Mesodermal cell (in vitro differentiated cells): ENCODE data around the gene RYR2.

ENCODE experiments used
- H3K27ac ChIP-seq: 2 replicates; pipeline ENCODE4 v1.7.0; 2013; ENCODE audit warnings: mild to moderate bottlenecking, low read depth, low read length, moderate library complexity; ENCODE audit not compliant: severe bottlenecking
- H3K36me3 ChIP-seq: 2 replicates; pipeline ENCODE4 v1.7.1; 2013; ENCODE audit warnings: mild to moderate bottlenecking, low read length, moderate library complexity; ENCODE audit not compliant: control insufficient read depth, insufficient read depth
- H3K4me1 ChIP-seq: one replicate; pipeline ENCODE4 v1.7.1; 2013; ENCODE audit warnings: mild to moderate bottlenecking, low read length; ENCODE audit not compliant: insufficient read depth, control insufficient read depth, poor library complexity, severe bottlenecking
- H3K4me3 ChIP-seq: 2 replicates; pipeline ENCODE4 v1.7.0; 2013; ENCODE audit warnings: low read length, control low read depth, mild to moderate bottlenecking; ENCODE audit not compliant: insufficient read depth, poor library complexity, severe bottlenecking; ENCODE audit errors: extremely low read depth
- H3K9me3 ChIP-seq: 2 replicates; pipeline ENCODE4 v1.7.1; 2013; ENCODE audit warnings: mild to moderate bottlenecking, low read length, moderate library complexity; ENCODE audit not compliant: control insufficient read depth
- WGBS, 2 experiments: methylation state at CpG; one replicate each; pipeline ENCODE4 v1.1.5; 2013; ENCODE audit warnings: missing lambda C conversion rate in 2 of 2; ENCODE audit not compliant: insufficient coverage in 2 of 2; 5-methylcytosine and 5-hydroxymethylcytosine counted together

Gene RYR2

DNA sequence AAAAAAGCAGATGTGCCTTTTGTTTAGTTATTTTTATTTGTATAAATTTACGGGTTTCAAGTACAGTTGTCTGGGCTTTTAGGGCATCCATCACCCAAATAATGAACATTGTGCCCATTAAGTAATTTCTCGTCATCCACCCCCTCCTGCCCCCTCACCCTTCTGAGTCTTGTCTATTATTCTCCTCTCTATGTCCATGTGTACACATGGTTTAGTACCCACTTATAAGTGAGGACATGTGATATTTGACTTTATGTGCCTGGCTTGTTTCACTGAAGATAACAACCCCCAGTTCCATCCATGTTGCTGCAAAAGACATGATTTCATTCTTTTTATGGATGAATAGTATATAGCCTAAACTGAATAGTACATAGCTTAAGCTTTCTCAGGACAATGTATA lies 659.5 kb downstream of the RYR2 start:
- H3K27ac ChIP-seq, result no peak overlapping the region
- no peaks in the 10 kb centered on the region for H3K36me3 ChIP-seq
- H3K9me3 ChIP-seq, result no peaks in the 10 kb centered on the region
- 80 to 100% methylated on average over 1 of the region's 2 CpGs for WGBS, 2 experiments
- no peak overlapping the region for H3K4me3 ChIP-seq
- H3K4me1 ChIP-seq, result no peaks in the 10 kb centered on the region

DNA sequence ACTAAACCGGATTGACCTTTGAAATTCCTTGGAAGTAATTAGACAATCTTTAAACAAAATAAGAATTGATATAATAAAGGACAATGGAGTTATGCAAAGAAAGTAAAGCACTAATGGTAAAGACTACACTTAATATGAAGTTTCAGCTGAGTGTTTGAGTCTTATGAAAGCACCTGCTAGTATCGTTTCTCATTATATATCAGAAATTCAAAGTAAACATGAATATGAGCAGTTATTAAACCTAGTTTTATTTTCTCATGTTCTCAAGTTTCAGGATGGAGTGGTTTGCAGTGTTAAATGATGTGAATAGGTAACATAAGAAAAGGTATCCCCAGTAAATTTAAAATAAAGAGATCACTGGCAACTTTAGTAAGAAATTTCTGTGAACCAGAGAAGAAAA lies 660.2 kb downstream of the RYR2 start:
- H3K27ac ChIP-seq, result no peak overlapping the region
- no peaks in the 10 kb centered on the region for H3K9me3 ChIP-seq
- no peaks in the 10 kb centered on the region for H3K4me1 ChIP-seq
- no CpG with 5 or more reads among the region's 2 CpGs for WGBS, 2 experiments
- no peak overlapping the region for H3K4me3 ChIP-seq
- H3K36me3 ChIP-seq, result no peaks in the 10 kb centered on the region

DNA sequence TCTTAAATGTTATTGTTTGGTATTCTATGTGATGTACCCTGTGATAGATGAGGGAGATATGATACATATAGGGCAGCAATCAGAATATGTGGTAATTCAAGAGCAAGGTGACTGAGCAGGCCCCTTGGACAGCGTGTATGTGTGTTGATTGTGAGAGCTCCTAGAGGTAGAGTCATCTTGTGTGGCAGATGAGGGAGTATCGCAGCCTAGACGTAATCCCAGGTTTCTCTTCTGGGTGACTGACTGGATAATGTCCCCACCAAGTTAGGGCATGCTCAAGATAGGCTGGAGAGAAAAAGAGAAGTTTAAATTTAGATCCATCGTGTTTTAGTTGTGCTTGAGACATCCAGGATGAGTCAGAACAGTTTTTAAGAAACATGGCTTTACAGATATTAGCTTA lies 663.5 kb downstream of the RYR2 start:
- H3K27ac ChIP-seq, result no peak overlapping the region
- H3K4me3 ChIP-seq, result no peak overlapping the region
- no peaks in the 10 kb centered on the region for H3K9me3 ChIP-seq
- H3K4me1 ChIP-seq, result no peaks in the 10 kb centered on the region
- H3K36me3 ChIP-seq, result no peaks in the 10 kb centered on the region
- 87 to 90% methylated on average over 4 of the region's 4 CpGs for WGBS, 2 experiments

DNA sequence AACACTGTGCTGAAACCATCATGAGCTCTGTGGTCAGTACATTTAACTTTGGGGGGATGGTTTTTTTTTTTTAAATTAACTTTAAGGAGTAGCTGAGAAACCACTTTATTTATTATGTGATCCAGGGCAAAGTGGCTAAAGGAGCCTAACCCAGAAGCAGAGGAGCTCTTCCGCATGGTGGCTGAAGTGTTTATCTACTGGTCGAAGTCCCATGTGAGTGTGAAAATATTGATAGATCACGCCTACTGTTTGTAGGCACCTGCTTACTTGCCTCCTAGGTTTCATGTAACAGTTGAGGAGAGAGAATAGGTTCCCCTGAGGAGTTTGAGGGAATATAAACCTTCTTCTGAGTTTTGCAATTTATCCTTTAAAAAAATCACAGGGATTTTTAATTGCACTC lies 667.4 kb downstream of the RYR2 start:
- Histone ChIP-seq H3K4me3 (no peak overlapping the region), H3K27ac (no peak overlapping the region), H3K36me3 (no peaks in the 10 kb centered on the region), H3K9me3 (no peaks in the 10 kb centered on the region), H3K4me1 (no peaks in the 10 kb centered on the region)
- 93 to 100% methylated on average over 2 of the region's 3 CpGs for WGBS, 2 experiments

DNA sequence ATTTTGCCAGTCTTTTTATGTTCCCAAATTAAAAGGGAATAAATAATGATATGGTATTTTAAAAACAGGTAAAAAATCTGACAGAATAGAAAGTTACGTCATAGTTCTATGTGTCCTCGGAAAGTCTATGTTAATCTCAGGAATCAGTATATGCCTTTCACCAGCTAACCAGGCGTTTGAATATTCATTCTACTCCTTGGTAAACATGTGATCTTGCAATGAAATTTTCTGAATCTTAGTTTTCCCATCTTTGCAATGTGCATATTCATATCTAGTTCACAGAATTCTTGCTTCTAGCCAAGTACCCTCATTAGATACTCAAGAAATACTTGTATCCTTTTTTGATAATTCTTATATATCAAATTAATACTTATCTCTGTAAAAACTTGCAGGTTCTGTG lies 669.3 kb downstream of the RYR2 start:
- no peaks in the 10 kb centered on the region for H3K36me3 ChIP-seq
- WGBS, 2 experiments, result 89 to 100% methylated on average over 1 to 3 of the region's 3 CpGs
- no peaks in the 10 kb centered on the region for H3K9me3 ChIP-seq
- H3K4me3 ChIP-seq, result no peak overlapping the region
- H3K4me1 ChIP-seq, result no peaks in the 10 kb centered on the region
- H3K27ac ChIP-seq, result no peak overlapping the region

DNA sequence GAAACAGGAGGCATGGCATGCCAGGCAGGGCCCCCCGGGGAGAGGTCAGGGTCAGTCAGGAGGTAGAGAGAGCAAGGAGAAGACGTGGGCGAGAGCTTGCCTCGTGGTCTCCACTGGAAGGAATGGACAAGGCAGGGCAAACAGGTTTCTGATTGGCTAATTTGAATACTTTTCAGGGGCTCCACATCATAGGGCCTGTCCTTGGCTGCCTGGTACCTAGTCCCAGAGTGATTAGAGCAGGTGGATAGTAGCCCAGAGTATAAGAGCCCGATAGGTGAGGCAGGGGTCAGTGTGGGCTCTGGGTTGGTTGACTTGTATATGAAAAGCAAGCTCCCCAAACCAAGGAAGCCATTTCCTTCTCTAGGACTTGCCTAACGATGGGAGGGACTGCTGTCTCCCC lies 670.1 kb downstream of the RYR2 start:
- Histone ChIP-seq H3K9me3 (no peaks in the 10 kb centered on the region), H3K27ac (no peak overlapping the region), H3K36me3 (no peaks in the 10 kb centered on the region), H3K4me3 (no peak overlapping the region), H3K4me1 (no peaks in the 10 kb centered on the region)
- 64 to 72% methylated on average over 5 of the region's 6 CpGs for WGBS, 2 experiments

DNA sequence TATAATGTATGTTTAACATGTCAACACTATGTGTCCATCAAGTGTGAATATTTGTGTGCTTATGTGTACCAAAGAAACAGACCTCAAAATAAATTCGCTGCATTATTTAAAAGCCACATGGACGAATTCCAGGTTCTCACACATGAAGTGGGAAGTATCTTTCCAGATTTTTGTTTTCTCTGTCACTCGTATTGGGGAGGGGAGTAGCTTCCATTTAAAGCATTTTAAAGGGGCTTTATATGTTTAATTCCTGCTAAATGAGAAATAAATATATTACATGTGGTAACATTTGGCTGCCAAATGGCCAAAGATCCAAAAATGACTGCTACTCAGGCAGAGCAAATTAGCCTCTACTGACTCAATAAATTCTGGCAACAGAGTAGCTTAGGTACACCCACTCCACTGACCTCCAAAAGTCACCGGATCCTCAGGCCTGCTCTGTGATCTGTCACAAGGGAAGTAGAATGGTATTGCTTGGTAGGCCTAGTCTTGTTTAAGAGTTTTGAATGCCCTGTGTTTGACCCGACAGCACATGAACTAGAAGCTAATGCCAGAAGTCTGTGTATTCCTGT lies 670.7 kb downstream of the RYR2 start:
- no peaks in the 10 kb centered on the region for H3K4me1 ChIP-seq
- WGBS, 2 experiments, result 86% methylated on average over 1 of the region's 5 CpGs; no CpG with 5 or more reads in 1 of the 2 experiments
- H3K9me3 ChIP-seq, result no peaks in the 10 kb centered on the region
- H3K36me3 ChIP-seq, result no peaks in the 10 kb centered on the region
- H3K4me3 ChIP-seq, result no peak overlapping the region
- no peak overlapping the region for H3K27ac ChIP-seq

DNA sequence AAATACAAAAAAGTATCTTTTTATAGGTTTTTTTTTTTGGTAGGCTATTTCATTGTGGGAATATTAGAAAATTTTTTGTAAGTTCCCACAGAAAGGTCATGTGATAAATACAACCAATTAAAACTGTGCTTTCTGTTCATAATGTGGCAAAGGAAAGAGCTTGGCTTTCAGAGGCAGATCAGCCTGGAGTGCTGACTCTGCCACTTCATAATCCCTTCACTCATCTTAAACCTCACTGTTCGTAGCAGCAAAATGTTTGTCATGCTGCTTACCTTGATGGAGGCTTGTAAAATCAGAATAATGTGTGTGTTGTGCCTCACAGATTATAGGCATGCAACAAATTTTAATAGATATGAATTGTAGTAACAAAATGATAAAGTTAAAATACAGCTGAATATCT lies 671.9 kb downstream of the RYR2 start:
- H3K9me3 ChIP-seq, result no peaks in the 10 kb centered on the region
- no peak overlapping the region for H3K27ac ChIP-seq
- no peaks in the 10 kb centered on the region for H3K4me1 ChIP-seq
- no peaks in the 10 kb centered on the region for H3K36me3 ChIP-seq
- no peak overlapping the region for H3K4me3 ChIP-seq
- no CpG with 5 or more reads among the region's 1 CpG for WGBS, 2 experiments

DNA sequence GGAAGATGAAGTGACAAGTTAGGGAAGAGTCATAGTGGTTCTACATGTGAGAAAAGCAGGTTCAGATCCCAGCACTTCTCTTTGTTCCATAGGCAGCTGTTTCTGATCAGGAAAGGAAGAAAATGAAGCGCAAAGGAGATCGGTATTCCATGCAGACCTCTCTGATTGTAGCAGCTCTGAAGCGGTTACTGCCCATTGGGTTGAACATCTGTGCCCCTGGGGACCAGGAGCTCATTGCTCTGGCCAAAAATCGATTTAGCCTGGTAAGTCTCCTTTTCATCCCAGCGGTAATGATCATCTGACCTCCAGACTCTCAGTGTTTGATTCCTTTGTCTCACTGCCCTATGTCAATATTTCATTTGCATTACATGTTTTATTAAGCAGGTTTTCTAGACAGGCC lies 675.1 kb downstream of the RYR2 start:
- no peak overlapping the region for H3K27ac ChIP-seq
- H3K9me3 ChIP-seq, result no peaks in the 10 kb centered on the region
- H3K4me3 ChIP-seq, result no peak overlapping the region
- 90% methylated on average over 5 of the region's 5 CpGs for WGBS, 2 experiments
- H3K36me3 ChIP-seq, result no peaks in the 10 kb centered on the region
- H3K4me1 ChIP-seq, result no peaks in the 10 kb centered on the region

DNA sequence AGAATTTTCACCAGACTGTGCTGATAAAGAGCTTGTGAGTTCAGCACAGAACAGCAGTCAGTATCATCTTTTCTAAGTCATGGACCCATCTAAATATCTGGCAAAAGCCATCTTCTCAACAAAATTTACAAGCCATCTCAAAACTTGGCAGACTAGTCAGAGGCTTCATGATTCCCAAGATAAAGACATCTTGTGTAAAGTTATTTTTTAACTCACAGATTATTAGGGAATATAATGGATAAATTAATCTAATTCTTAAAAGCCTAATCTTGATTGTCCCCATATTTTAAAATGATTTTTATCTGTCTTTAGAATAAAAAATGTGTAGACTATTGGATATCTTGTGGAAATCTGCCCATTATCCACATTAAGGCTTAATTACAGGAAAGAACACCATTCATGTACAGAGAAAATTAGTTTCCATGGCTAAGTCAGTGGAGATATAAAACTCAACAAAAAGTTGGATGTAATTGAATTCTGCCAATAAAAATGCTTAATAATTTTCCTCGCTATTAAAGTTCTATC lies 688.9 kb downstream of the RYR2 start:
- no peak overlapping the region for H3K27ac ChIP-seq
- H3K36me3 ChIP-seq, result no peaks in the 10 kb centered on the region
- no peaks in the 10 kb centered on the region for H3K9me3 ChIP-seq
- WGBS, 2 experiments, result no CpG with 5 or more reads among the region's 1 CpG
- no peak overlapping the region for H3K4me3 ChIP-seq
- H3K4me1 ChIP-seq, result no peaks in the 10 kb centered on the region

DNA sequence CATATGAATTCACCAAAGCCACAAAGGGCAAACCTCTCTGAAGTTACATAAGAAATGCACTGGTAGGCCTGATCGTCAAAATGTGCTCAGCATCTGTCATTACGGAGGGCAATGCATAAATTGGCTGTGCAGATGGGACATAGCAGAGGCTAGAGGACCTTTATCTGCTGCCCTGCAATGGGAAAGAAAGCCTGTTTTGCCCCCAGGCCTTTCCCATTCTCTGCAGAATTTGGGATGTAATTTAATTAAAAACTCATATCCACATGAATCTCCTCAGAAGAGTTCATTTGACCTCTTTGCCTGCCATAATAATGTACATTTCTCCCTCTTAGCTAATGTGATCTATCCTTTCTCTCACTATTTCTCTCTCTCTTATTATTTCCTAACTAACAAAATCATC lies 690.7 kb downstream of the RYR2 start:
- H3K4me3 ChIP-seq, result no peak overlapping the region
- H3K36me3 ChIP-seq, result no peaks in the 10 kb centered on the region
- WGBS, 2 experiments, result 80 to 100% methylated on average over 1 to 2 of the region's 2 CpGs
- H3K4me1 ChIP-seq, result no peaks in the 10 kb centered on the region
- no peaks in the 10 kb centered on the region for H3K9me3 ChIP-seq
- no peak overlapping the region for H3K27ac ChIP-seq
